H1 (cell line): ENCODE results near the gene NUP210. TPM values are rescaled to one million over a fixed set of nuclear protein-coding genes. Genes with fewer than 3 reads are reported as not detected.

Source experiments
- BCL11A ChIP-seq, 2 experiments: IDR thresholded peaks; one replicate each; pipeline ENCODE4 v1.6.1; 2011; ENCODE audit warnings: low read depth in 2 of 2, low read length in 2 of 2, mild to moderate bottlenecking in 2 of 2
- E2F6 ChIP-seq: IDR thresholded peaks from 2 replicates; pipeline ENCODE4 v1.6.1; 2012; ENCODE audit warnings: inconsistent platforms
- FOSL1 ChIP-seq: IDR thresholded peaks from 2 replicates; pipeline ENCODE4 v1.6.1; 2011; ENCODE audit warnings: mild to moderate bottlenecking, low read depth, low read length, moderate library complexity; ENCODE audit not compliant: insufficient read depth
- HDAC6 ChIP-seq: IDR thresholded peaks from one replicate; pipeline ENCODE4 v1.7.1; 2012; ENCODE audit warnings: low read depth, mild to moderate bottlenecking, inconsistent platforms, low read length, moderate library complexity
- KDM1A ChIP-seq: fragments of 200-600, 300-600 bp; sonication (generic); IDR thresholded peaks from 2 replicates; pipeline ENCODE4 v1.7.1; 2016; ENCODE audit warnings: mild to moderate bottlenecking, low read length, borderline replicate concordance
- RNF2 ChIP-seq: fragments of 200-900, 300-1000 bp; sonication (generic); IDR thresholded peaks from 2 replicates; pipeline ENCODE4 v1.7.1; 2016; ENCODE audit warnings: borderline replicate concordance, low read depth, mild to moderate bottlenecking, antibody characterized with exemption, low read length; ENCODE audit not compliant: poor library complexity, severe bottlenecking; ENCODE audit errors: missing control alignments
- SIN3A ChIP-seq, 2 experiments: IDR thresholded peaks in 1 of 2; conservative IDR thresholded peaks in 1 of 2; 2 replicates each; pipeline ENCODE4 v1.6.1; 2011 to 2012; ENCODE audit warnings: low read length in 2 of 2, improper control_type of control experiment in 1 of 2, low read depth in 1 of 2, mild to moderate bottlenecking in 1 of 2
- SIRT6 ChIP-seq: IDR thresholded peaks from one replicate; pipeline ENCODE4 v1.7.1; 2012; ENCODE audit warnings: low read length, inconsistent platforms
- polyA plus RNA-seq, 7 experiments: library from polyadenylated mRNA; depleted of rRNA in 3 of 7; stranded (reverse) in 5 of 7; unstranded in 2 of 7; fragments of >200 nt in 5 of 7; fragments of 200-250 nt in 2 of 7; gene quantifications; 1 replicate in 5 of 7; 2 replicates in 1 of 7; 4 replicates in 1 of 7; pipeline versions ENCODE4 v1.2.1 to v1.2.3, GENCODE V29; 2011 to 2013; ENCODE audit warnings: missing spikeins in 2 of 7, mixed read lengths in 2 of 7
- total RNA-seq: library from RNA; stranded (reverse); fragmentation: NEBNext Ultra II Directional; extraction: Animal tissue kit (Norgen Biotek cat#: 25700); gene quantifications from 2 replicates; pipeline ENCODE4 v1.2.1, GENCODE V29; 2021
- TF ChIP-seq, protein P1 (sequence below): fragments of 300-600 bp; sonication (generic); IDR thresholded peaks from 2 replicates; pipeline ENCODE4 v1.7.1; 2012; ENCODE audit warnings: low read length, moderate library complexity, mild to moderate bottlenecking, inconsistent platforms; ENCODE audit not compliant: insufficient replicate concordance

NUP210 gene
- total and polyA plus RNA-seq, 2 of the 8 experiments (the other 6 are each of a cell fraction or from before 2014, with no cell fraction given) = 51.0 to 53.7 TPM

DNA sequence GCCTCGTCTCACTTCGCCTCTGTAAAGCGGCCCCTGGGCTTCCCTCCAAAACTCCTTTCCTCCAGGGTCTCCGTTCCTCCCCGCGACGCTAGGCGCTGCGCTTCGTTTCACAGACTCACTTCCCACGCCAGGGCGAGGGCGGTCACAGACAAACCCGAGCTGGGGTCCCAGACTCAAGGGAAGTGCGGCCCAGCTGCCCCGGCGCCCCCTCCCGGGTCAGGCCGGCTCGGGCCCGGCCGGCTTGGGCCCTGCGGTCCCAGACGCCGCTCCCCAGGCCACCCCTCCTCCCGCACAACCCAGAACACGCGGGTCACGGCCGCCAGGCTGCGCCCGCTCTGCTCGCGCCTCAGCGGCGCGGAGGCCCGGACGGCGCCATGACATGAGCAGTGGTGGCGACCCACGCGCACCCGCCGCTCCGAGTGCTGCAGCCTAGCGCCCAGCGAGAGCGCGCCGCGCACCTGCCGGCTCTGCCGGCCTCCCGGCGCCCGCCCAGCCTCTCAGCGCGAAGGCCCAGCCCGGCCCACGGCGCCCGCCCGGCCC is 547 bp downstream of the NUP210 start (continued):
- TF ChIP-seq, protein P1, sequence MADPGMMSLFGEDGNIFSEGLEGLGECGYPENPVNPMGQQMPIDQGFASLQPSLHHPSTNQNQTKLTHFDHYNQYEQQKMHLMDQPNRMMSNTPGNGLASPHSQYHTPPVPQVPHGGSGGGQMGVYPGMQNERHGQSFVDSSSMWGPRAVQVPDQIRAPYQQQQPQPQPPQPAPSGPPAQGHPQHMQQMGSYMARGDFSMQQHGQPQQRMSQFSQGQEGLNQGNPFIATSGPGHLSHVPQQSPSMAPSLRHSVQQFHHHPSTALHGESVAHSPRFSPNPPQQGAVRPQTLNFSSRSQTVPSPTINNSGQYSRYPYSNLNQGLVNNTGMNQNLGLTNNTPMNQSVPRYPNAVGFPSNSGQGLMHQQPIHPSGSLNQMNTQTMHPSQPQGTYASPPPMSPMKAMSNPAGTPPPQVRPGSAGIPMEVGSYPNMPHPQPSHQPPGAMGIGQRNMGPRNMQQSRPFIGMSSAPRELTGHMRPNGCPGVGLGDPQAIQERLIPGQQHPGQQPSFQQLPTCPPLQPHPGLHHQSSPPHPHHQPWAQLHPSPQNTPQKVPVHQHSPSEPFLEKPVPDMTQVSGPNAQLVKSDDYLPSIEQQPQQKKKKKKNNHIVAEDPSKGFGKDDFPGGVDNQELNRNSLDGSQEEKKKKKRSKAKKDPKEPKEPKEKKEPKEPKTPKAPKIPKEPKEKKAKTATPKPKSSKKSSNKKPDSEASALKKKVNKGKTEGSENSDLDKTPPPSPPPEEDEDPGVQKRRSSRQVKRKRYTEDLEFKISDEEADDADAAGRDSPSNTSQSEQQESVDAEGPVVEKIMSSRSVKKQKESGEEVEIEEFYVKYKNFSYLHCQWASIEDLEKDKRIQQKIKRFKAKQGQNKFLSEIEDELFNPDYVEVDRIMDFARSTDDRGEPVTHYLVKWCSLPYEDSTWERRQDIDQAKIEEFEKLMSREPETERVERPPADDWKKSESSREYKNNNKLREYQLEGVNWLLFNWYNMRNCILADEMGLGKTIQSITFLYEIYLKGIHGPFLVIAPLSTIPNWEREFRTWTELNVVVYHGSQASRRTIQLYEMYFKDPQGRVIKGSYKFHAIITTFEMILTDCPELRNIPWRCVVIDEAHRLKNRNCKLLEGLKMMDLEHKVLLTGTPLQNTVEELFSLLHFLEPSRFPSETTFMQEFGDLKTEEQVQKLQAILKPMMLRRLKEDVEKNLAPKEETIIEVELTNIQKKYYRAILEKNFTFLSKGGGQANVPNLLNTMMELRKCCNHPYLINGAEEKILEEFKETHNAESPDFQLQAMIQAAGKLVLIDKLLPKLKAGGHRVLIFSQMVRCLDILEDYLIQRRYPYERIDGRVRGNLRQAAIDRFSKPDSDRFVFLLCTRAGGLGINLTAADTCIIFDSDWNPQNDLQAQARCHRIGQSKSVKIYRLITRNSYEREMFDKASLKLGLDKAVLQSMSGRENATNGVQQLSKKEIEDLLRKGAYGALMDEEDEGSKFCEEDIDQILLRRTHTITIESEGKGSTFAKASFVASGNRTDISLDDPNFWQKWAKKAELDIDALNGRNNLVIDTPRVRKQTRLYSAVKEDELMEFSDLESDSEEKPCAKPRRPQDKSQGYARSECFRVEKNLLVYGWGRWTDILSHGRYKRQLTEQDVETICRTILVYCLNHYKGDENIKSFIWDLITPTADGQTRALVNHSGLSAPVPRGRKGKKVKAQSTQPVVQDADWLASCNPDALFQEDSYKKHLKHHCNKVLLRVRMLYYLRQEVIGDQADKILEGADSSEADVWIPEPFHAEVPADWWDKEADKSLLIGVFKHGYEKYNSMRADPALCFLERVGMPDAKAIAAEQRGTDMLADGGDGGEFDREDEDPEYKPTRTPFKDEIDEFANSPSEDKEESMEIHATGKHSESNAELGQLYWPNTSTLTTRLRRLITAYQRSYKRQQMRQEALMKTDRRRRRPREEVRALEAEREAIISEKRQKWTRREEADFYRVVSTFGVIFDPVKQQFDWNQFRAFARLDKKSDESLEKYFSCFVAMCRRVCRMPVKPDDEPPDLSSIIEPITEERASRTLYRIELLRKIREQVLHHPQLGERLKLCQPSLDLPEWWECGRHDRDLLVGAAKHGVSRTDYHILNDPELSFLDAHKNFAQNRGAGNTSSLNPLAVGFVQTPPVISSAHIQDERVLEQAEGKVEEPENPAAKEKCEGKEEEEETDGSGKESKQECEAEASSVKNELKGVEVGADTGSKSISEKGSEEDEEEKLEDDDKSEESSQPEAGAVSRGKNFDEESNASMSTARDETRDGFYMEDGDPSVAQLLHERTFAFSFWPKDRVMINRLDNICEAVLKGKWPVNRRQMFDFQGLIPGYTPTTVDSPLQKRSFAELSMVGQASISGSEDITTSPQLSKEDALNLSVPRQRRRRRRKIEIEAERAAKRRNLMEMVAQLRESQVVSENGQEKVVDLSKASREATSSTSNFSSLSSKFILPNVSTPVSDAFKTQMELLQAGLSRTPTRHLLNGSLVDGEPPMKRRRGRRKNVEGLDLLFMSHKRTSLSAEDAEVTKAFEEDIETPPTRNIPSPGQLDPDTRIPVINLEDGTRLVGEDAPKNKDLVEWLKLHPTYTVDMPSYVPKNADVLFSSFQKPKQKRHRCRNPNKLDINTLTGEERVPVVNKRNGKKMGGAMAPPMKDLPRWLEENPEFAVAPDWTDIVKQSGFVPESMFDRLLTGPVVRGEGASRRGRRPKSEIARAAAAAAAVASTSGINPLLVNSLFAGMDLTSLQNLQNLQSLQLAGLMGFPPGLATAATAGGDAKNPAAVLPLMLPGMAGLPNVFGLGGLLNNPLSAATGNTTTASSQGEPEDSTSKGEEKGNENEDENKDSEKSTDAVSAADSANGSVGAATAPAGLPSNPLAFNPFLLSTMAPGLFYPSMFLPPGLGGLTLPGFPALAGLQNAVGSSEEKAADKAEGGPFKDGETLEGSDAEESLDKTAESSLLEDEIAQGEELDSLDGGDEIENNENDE = no peak
- TF ChIP-seq FOSL1 (no peak), KDM1A (no peak), RNF2 (peak; percentile 29), SIN3A (conservative IDR thresholded peaks at IDR 0.05 in 1 of 2, IDR thresholded peaks at IDR 0.05 in 1 of 2; ENCODE audit: low read depth in 1 of 2, low read length in 2 of 2) (no peak), BCL11A (IDR thresholded peaks at IDR 0.05; ENCODE audit: low read depth in 2 of 2, low read length in 2 of 2) (no peak), HDAC6 (no peak), SIRT6 (no peak), E2F6 (peak; percentile 91)
